HG03432 (cell line): ENCODE measurements around the gene ZCCHC10.
A peak's percentile ranks its signal among the peaks of the same experiment; 100 is the strongest.

ENCODE experiments used
- ATAC-seq: cut with Tn5 transposase; IDR thresholded peaks from one replicate; pipeline ENCODE4 v1.9.1; 2021; ENCODE audit warnings: mild to moderate bottlenecking, moderate library complexity; ENCODE audit not compliant: unreplicated experiment

ZCCHC10 gene

DNA sequence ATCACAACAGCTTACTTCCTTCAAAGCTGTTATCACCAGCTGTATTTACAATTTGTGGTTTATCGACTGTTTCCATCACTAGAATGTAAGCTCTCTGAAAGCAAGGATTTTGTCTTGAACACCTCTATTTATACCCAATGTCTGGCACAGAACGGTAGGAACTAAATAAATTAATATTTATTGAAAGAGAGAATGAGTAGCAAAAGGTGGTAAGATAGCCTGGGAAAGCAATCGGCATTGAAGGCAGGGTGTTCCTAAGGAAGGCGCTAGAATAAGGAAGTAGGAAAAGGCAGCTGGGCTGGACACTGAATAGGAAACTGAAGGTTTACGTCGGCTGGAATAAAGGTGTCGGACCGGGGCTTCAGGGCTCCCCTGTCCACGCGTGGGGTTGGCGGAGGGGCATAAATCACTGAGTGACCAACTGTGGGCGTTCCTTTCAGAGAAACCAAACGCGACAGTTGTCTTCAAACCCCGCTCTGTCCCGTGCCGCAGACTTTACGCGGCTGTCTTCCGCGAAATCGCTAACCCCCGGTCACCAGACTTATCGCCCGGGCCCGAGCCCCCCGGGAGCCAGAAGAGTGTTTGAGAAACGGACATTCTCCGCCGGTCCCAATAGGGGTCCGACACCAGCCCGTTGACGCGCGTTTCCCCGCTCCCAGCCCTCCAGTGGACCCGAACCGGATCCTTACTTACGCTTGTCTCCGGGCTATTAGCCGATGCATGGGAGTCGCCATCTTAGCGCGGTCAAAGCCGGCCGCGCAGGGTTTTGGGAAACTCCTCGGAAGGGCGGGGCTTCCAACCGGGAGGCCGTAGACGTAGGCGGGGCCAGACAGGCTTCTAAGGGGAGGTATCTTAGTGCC lies at the start of gene ZCCHC10:
ZCCHC10 (minus strand) TSS at position 746 of the 860 bp plus-strand sequence; CDS start at position 734, 12 bp downstream.
- peak; percentile 94 for ATAC-seq

DNA sequence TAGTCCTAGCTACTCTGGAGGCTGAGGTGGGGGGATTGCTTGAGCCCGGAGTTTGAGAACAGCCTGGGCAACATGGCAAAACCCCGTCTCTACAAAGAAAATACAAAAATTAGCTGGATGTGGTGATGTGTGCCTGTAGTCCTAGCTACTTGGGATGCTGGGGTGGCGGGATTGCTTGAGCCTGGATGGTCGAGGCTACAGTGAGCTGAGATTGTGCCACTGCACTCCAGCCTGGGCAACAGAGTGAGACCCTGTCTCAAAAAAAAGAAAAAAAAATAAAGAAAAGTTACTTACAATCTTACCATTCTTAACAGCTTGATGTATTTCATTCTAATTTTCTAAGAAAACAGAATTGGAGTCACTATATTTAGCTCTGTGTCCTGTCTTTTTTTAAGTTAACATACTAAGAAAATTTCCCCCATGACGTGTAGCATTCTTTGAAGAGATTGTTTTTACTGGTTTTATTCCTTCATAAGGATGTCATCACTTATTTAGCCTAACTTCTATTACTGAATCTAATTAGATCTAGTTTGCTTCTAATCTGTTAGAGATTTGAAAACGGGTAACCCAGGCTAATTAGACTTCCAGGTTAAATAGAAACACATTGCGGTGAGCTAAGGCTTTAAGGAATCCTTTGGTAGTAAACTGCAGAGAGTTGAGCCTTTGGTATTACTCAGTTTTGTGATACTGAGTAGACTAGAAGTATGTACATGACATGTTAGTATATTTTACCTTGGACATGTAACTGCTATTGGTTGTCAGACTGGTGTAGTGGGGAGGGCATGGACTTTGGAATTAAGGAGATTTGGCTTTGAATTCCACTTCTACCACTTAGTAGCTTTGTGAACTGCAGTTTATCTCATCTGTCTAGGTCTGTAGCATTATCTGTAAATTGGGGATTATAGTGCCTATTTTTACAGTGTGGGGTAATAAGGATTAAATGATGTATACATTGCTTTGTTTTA lies 49.5 kb upstream of the ZCCHC10 start:
- ATAC-seq, result no peak

DNA sequence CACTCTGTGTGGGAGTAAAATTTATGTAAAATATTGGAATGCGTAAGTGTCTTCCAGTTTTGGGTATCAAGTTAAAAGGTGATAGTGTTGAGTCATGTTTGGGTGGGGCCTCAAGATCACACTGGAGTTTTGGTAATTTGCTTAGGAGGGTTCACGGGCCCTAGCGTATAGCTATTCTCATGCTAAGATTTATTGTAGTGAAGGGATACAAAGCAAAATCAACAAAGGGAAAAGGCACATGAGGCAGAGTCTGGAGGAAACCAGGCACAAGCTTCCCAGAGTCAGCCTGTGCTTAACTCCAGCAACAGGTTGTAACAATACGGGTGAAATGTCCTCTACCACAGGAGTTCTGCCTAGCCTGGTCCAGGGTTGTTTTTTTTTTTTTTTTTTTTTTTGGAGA lies 45.7 kb upstream of the ZCCHC10 start:
- ATAC-seq, result no peak

DNA sequence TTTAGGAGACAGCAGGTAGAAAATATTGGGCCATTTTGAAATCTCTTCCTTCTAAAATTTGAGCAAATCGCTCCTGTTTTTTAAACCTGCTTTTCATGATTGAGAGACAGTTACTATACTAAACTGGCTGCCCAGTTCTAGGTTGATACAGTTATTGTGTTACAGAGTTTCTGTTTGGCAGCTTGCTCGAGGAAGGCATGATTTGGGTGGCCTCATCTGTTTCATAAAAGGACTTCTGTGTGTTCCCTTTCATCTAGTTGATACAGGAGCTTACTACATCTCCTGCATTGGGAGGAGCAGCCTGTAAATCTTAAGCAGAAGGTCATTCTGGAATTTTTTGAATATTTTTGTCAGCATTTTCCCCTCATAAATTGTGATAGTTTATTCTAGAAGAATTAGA lies 39.7 kb upstream of the ZCCHC10 start:
- ATAC-seq, result no peak

DNA sequence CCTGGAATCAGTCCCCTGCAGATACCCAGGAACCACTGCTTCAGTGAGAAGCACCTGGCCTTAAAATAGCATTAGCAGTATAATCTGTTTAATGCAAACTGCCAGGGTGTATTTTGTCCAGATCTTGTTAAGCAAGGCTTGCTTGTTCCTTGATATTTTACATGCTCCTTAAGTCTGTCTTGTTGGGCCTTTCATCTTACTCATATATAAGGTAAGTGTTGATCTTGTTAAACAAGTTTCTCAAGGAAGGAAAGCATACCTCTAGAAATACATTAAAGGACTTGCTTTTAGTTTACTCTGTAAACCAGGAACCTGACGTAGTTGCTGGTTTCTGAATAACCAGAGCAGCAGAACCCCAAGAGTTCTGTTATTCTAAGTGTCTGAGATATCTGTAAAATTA lies 39.1 kb upstream of the ZCCHC10 start:
- ATAC-seq, result no peak

DNA sequence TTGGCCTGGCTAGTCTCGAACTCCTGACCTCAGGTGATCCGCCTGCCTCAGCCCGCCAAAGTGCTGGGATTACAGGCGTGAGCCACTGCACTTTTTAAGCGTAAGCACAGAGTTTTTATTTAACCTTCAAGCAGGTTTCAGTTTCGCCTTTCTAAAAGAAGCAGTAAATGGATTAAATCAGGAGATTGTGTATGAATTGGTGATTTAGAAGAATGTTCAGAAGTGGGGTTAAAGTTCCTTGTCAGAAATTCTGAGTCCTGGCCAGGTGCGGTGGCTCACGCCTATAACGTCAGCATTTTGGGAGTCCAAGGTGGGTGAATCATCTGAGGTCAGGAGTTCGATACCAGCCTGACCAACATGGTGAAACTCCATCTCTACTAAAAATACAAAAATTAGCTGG lies 37.6 kb upstream of the ZCCHC10 start:
- no peak for ATAC-seq

DNA sequence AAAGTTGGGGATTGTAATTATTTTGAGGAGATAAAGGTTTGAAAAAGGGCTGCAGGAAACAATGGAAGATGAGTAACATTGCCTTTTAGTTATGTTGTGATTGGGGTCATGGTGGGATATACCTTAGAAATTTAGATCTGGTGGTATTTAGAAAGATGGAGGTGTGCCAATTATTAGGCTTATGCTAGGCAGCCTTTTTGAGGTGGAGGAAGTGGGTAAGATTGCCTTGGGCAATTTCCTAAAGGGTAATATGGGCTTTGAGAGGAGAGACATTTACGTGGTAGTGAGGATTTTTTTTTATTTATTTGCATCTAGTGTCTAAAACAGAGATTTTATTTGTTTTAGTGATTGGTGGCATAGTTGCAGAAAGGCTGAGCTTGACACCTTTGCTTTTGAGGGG lies 35.9 kb upstream of the ZCCHC10 start:
- no peak for ATAC-seq

DNA sequence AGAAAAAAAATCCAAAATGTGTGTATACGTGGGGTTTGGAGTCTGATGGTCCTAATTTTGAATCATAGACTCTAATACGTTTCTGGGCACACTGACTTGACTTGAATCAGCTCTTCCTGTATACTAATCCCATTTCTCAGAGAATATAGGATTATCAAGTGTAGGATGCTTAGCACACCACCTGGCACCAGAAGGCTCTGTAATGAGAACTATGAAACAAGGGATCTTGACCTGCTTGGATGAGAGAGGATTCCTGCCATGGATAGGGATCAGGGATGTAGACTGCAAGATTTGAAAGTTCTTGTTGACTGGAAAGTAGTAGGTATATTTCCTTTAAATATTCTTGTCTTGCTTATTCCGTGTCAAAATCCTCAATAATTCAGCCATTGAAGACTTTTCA lies 33.3 kb upstream of the ZCCHC10 start:
- no peak for ATAC-seq

DNA sequence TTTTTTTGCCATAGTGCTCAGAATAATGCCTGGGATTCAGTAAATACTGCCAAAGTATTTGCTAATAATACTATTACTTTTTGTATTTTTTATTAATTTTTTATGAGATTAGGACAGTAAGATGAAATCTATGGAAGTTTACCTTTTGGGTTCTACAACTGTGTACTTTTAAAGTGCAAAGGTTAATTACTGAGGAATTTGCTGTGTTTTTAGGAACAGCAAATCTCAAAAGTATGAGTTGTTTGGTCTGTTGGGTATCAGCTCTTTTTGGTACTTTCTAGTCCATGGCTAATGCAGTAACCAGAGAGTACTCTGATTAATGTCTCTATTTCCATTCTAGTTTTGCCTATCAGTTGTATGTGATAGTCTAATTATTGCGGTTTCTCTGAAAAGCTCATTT lies 30.5 kb upstream of the ZCCHC10 start:
- no peak for ATAC-seq

DNA sequence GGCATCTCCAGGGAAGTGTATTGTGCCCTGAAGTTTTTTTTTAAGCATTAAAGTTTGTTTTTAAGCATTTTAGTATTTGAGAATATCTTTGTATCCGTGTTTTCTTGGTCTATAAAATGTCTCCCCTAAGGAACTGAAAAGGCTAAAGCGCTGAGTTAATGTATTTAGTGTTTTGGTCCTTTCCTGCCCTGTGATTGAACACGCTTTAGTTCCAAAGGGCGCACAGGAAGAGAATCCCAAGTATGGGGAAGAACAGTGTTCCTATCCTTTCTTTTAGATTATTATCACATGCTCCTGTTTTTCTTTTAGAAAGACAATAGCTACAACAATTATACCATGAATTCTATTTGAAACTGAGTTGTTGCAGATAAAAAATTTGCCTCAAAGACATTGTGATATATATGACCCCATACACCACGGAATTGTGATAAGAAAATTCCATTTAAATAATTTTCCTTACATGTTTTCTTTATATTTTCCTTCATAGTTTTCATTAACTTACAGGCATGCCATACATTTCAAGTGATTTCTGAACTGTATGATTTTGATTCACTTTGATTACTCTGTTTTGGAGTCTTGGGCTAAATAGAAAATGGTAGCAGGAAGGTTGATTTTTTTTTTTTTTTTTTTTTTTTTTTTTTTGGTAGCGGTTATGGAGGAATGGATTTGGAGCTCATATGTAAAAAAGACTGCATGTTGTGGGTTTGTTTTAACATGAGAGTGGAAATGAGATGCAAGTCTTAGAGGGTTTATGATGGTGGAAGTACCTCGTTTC lies 28.5 kb upstream of the ZCCHC10 start:
- no peak for ATAC-seq

DNA sequence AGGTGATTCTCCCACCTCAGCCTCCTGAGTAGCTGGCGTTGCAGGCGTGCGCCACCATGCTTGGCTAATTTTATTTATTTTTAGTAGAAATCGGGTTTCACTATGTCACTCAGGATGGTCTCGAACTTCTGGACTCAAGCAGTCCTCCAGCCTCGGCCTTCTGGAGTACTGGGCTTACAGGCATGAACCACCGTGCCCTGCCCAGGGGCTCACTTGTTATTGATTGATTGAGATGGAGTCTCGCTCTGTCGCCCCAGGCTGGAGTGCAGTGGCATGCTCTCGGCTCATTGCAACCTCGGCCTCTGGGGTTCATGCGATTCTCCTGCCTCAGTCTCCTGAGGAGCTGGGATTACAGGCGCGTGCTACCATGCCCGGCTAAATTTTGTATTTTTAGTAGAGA lies 27.1 kb upstream of the ZCCHC10 start:
- ATAC-seq, result no peak

DNA sequence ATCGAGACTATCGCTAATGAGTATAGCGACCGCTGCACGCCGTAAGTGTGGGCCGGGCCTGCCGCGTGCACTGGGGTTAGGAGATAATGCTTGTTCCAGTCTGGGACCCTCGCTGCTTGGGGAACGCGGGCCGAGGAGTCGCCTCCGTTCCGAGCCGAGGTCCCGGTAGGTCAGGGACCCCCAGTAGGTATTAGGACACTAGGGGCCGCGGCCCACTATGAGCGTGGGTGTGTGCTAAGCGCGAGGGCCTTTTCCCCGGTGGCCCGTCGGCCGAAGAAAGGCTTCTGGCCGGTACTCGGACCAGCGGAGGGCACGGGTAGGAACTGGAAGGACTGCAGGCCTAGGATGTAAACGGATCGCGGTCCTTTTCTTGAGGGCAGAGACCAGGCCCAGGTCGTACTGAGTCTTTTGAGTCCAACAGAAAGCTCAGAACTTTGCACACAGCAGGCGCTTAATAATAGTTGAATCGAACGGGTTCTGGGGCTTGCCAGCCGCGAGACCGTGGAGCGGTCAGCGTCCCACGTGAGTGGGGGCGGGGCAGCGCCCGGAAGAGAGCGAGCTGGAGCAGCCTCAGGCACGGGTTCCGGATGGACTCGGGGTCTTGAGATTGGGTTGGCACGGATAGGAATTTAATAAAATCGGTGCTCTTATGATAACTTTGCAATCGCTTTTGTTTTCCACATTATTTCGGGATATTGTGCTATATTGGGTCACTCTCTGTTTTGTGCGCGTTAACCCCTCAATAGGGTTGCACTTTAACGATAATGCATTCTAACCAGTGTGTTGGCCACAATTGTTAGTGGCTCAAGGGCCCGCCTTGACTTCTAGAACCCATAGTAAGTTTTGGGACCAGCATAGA lies 26.2 kb upstream of the ZCCHC10 start:
- peak; percentile 36 for ATAC-seq

DNA sequence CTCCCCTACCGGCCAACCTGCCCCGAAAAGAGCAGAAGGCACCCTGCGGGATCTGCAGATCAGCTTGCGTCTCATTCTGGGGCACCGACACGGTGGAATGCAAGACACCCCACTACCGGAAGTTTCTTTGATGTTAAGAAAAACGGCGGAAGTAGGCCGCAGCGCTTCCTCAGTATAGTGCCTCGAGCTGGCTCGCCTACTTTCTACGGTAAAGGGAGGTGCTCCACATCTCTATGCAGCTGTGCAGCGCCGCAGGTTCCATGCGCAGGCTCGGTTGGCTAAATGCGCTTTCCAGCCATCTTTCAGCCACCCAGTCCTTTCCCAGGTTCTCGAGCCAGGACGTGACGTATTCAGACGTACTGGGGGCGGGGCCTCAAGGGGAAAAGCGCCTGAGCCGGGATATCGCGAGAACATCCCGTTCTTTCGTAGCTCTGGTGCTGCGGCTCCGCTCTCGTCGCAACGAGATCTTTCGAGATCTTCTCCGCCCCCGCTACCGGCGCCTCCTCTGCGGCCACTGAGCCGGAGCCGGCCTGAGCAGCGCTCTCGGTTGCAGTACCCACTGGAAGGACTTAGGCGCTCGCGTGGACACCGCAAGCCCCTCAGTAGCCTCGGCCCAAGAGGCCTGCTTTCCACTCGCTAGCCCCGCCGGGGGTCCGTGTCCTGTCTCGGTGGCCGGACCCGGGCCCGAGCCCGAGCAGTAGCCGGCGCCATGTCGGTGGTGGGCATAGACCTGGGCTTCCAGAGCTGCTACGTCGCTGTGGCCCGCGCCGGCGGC lies 25.4 kb upstream of the ZCCHC10 start, which contains the start of gene HSPA4:
HSPA4 (plus strand) TSS at position 472 of the 775 bp plus-strand sequence; CDS start at position 710, 238 bp downstream.
- peak; percentile 81 for ATAC-seq

DNA sequence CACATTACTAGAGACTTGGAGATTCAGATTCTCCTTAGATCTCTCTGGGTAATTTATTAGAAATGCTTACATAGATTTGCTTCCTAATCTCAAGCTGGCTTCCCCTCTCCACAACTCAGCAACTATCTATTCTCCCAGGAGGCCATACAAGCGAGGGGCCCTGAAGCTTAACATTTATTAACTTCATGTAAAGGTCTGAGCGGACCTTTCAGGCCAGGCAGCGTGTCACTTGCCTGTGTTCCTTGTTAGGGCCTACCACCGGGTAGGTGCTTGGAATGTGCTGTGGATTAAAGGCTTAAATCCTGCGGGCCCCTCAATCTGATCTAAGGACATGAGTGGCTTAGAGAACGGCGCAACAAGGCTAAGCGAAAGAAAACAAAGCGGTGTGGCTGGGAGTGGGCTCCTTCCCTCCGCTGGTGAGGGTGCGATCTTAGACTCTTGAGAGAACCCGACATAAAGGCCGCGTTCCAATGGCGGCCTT lies 24.8 kb upstream of the ZCCHC10 start:
- no peak for ATAC-seq

DNA sequence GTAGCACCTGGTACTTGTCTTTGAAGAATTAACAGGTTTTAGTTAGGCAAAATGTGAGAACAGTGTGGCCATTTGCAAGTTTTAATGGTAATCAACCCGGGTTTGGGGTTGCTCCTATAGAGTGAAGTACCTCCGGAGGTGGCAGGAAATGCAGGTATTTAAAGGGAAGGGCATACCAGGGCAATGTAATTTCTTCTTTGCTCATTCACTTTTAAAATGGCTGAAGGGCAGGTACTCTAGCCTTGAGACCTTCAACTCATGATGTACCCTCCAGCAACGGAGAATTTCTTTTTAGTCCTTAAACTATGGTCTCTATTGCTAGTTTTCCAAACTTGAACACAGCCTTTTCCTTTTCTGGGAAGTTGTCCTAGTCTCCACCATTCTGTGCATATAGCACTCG lies 24.2 kb upstream of the ZCCHC10 start:
- no peak for ATAC-seq

DNA sequence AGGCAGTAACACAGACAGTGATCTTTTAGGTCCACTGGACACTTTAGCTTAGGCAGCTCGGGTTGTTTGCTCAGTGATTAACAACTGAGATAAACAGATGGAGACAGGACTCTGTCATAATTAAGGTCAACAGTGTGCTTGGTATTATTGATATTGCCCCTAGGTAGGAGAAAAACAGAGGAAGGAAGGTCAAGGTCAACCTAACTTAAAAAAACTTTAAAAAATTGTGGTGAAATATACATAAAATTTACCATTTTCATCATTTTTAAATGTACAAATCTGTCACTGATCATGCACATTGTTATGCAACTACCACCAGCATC lies 23.3 kb upstream of the ZCCHC10 start:
- no peak for ATAC-seq

DNA sequence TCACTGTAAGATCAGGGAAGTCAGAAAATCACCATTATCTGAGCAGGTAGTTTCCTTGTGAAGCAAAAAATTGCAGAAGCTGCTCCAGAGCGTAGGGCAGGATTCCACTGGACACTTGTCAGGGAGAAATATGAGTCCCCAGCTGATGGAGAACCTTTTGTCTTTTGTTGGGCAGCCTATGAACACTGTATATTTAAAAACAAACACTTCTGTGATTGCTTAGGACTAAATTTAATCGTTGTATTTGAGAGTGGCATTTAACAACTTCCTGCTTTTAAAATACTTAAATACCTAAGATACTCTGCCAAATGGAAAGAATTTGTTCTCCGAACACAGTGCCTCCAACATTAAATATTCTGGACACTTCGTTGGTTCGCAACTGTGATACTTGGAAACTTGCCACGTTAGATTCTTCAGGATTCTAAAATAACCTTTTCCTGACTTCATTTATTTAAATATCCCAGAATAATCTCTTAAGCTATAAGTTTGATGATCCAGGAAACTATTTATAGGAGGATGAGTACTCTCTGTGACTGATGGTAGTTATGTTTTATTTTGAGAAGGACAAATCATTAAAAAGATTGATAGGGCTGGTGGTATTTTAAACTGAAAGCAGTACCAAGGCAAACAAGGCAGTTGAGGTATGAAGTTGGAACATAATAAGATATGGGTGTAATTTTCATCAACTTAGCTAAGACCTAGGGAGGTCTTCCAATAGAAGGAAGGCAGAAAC lies 22.8 kb upstream of the ZCCHC10 start:
- ATAC-seq, result no peak

DNA sequence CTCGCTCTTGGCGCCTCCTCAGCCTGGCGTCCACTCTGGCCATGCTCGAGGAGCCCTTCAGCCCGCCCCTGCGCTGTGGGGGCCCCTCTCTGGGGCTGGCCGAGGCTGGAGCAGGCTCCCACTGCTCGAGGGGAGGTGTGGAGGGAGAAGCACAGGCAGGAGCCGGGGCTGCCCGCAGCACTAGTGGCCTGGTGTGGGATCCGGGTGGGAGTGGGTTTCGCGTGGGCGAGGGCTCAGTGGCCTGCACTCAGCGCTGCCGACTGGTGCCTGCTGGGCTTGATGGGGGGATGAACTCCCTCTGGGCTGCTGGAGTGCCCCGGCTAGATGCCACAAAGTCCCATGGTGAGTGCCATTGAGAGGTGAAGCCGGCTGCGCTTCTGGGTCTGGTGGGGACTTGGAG lies 21.1 kb upstream of the ZCCHC10 start:
- no peak for ATAC-seq
